HepG2 (cell line): Measurements from ENCODE around the gene OCLN. TPM values are rescaled to one million over a fixed set of nuclear protein-coding genes. Genes with fewer than 3 reads are reported as not detected.

ENCODE experiments used
- AGO1 ChIP-seq: fragments of 200-400 bp; formaldehyde crosslinking; IDR thresholded peaks from 2 replicates; pipeline ENCODE4 v1.6.1; 2017; ENCODE audit warnings: mild to moderate bottlenecking, low read depth, low read length, moderate library complexity; ENCODE audit not compliant: poor library complexity, severe bottlenecking
- AKAP8 ChIP-seq: sonication (generic); formaldehyde crosslinking; IDR thresholded peaks from 2 replicates; pipeline ENCODE4 v1.5.1; 2020; ENCODE audit warnings: mild to moderate bottlenecking, missing genetic modification reagents
- CENPX ChIP-seq: sonication (generic); formaldehyde crosslinking; IDR thresholded peaks from 2 replicates; pipeline ENCODE4 v1.9.0; 2021; ENCODE audit warnings: mild to moderate bottlenecking, missing genetic modification reagents, moderate library complexity
- E2F2 ChIP-seq: sonication (generic); formaldehyde crosslinking; IDR thresholded peaks from 2 replicates; pipeline ENCODE4 v1.4.0; 2020; ENCODE audit warnings: missing genetic modification reagents, borderline replicate concordance
- ESRRA ChIP-seq: sonication (generic); formaldehyde crosslinking; IDR thresholded peaks from 2 replicates; pipeline ENCODE4 v1.5.1; 2020; ENCODE audit warnings: mild to moderate bottlenecking, low read depth, missing genetic modification reagents
- FOSL1 ChIP-seq: sonication (generic); formaldehyde crosslinking; IDR thresholded peaks from 2 replicates; pipeline ENCODE4 v1.9.0; 2021; ENCODE audit warnings: missing genetic modification reagents, borderline replicate concordance
- FOXM1 ChIP-seq: sonication (generic); formaldehyde crosslinking; IDR thresholded peaks from 2 replicates; pipeline ENCODE4 v1.5.0; 2020; ENCODE audit warnings: missing genetic modification reagents
- FUBP1 ChIP-seq: sonication (generic); formaldehyde crosslinking; IDR thresholded peaks from 2 replicates; pipeline ENCODE4 v1.5.1; 2020; ENCODE audit warnings: missing genetic modification reagents, mild to moderate bottlenecking, borderline replicate concordance
- GFI1 ChIP-seq: sonication (generic); formaldehyde crosslinking; IDR thresholded peaks from 2 replicates; pipeline ENCODE4 v1.5.0; 2020; ENCODE audit warnings: missing genetic modification reagents, mild to moderate bottlenecking, borderline replicate concordance
- NFYB ChIP-seq: sonication (generic); formaldehyde crosslinking; IDR thresholded peaks from 2 replicates; pipeline ENCODE4 v1.4.0; 2020; ENCODE audit warnings: missing genetic modification reagents
- PAX8 ChIP-seq: sonication (generic); formaldehyde crosslinking; IDR thresholded peaks from 2 replicates; pipeline ENCODE4 v1.8.0; 2022; ENCODE audit warnings: mild to moderate bottlenecking, missing genetic modification reagents, borderline replicate concordance
- RXRB ChIP-seq: IDR thresholded peaks from 2 replicates; pipeline ENCODE4 v1.6.1; 2016; ENCODE audit warnings: borderline replicate concordance, missing genetic modification reagents, missing compliant biosample characterization
- SMARCE1 ChIP-seq: fragments of 450-650 bp; IDR thresholded peaks from 2 replicates; pipeline ENCODE4 v1.6.1; 2017; ENCODE audit warnings: borderline replicate concordance
- SMYD3 ChIP-seq: sonication (generic); formaldehyde crosslinking; IDR thresholded peaks from 2 replicates; pipeline ENCODE4 v1.8.1; 2023; ENCODE audit warnings: mild to moderate bottlenecking, missing genetic modification reagents
- SNAPC5 ChIP-seq: sonication (generic); formaldehyde crosslinking; IDR thresholded peaks from 2 replicates; pipeline ENCODE4 v1.8.1; 2023; ENCODE audit warnings: mild to moderate bottlenecking, missing genetic modification reagents, borderline replicate concordance
- TFDP2 ChIP-seq: sonication (generic); formaldehyde crosslinking; IDR thresholded peaks from 2 replicates; pipeline ENCODE4 v1.4.0; 2020; ENCODE audit warnings: missing genetic modification reagents
- TGIF2 ChIP-seq: IDR thresholded peaks from 2 replicates; pipeline ENCODE4 v1.6.1; 2016; ENCODE audit warnings: control low read depth, missing compliant biosample characterization
- WIZ ChIP-seq: sonication (generic); formaldehyde crosslinking; IDR thresholded peaks from 2 replicates; pipeline ENCODE4 v1.5.1; 2020; ENCODE audit warnings: mild to moderate bottlenecking, missing genetic modification reagents
- ZIK1 ChIP-seq: sonication (generic); formaldehyde crosslinking; IDR thresholded peaks from 2 replicates; pipeline ENCODE4 v1.5.0; 2020; ENCODE audit warnings: mild to moderate bottlenecking, low read depth, missing genetic modification reagents, borderline replicate concordance
- ZNF225 ChIP-seq: sonication (generic); formaldehyde crosslinking; IDR thresholded peaks from 2 replicates; pipeline ENCODE4 v1.4.0; 2020; ENCODE audit warnings: mild to moderate bottlenecking, missing genetic modification reagents
- ZNF256 ChIP-seq: sonication (generic); formaldehyde crosslinking; conservative IDR thresholded peaks from 2 replicates; pipeline ENCODE4 v1.4.0; 2020; ENCODE audit warnings: missing genetic modification reagents
- ZNF33B ChIP-seq: sonication (generic); formaldehyde crosslinking; IDR thresholded peaks from 2 replicates; pipeline ENCODE4 v1.5.1; 2020; ENCODE audit warnings: mild to moderate bottlenecking, missing genetic modification reagents
- ZNF468 ChIP-seq: sonication (generic); formaldehyde crosslinking; IDR thresholded peaks from 2 replicates; pipeline ENCODE4 v1.8.0; 2022; ENCODE audit warnings: mild to moderate bottlenecking, moderate library complexity, missing genetic modification reagents
- ZNF607 ChIP-seq: sonication (generic); formaldehyde crosslinking; IDR thresholded peaks from 2 replicates; pipeline ENCODE4 v1.5.1; 2020; ENCODE audit warnings: missing genetic modification reagents, mild to moderate bottlenecking, borderline replicate concordance
- ZNF7 ChIP-seq: IDR thresholded peaks from 2 replicates; pipeline ENCODE4 v1.6.1; 2016; ENCODE audit warnings: missing biosample characterization, missing genetic modification reagents
- ZNF83 ChIP-seq: sonication (generic); formaldehyde crosslinking; IDR thresholded peaks from 2 replicates; pipeline ENCODE4 v1.4.0; 2020; ENCODE audit warnings: missing genetic modification reagents, mild to moderate bottlenecking, borderline replicate concordance
- polyA plus RNA-seq, 8 experiments: library from polyadenylated mRNA; depleted of rRNA in 3 of 8; stranded (reverse) in 7 of 8; unstranded in 1 of 8; fragments of >200 nt; fragmentation: Illumina TruSeq in 4 of 8; extraction: Trizol in 4 of 8; gene quantifications; 2 replicates each; pipeline versions ENCODE4 v1.2.1 to v1.2.3, GENCODE V29; 2011 to 2016; ENCODE audit warnings: low read depth in 4 of 8, missing spikeins in 1 of 8, mixed read lengths in 1 of 8; ENCODE audit not compliant: insufficient read depth in 1 of 8
- total RNA-seq, 5 experiments: library from RNA; depleted of rRNA; stranded (reverse); fragments of >200 nt; fragmentation: Illumina TruSeq; extraction: Trizol; gene quantifications; 2 replicates each; pipeline ENCODE4 v1.2.3, GENCODE V29; 2016; ENCODE audit warnings: low read depth in 1 of 5

The OCLN gene
- total and polyA plus RNA-seq, 2 of the 13 experiments (the other 11 are each of a cell fraction or from before 2014, with no cell fraction given) = 24.1 to 34.8 TPM

GRCh38 chr5:69492391-69492922, at the start of gene OCLN (continued):
- TF ChIP-seq ZNF607 (peak; percentile 78; the same call in 1 of the 2 replicates), SMARCE1 (no peak), ZNF33B (CRISPR knock-in tag) (peak; percentile 47; the same call in 1 of the 2 replicates), AGO1 (no peak), FOXM1 (CRISPR knock-in tag) (no peak), FOSL1 (no peak), SMYD3 (CRISPR knock-in tag) (no peak), SNAPC5 (CRISPR knock-in tag) (no peak), AKAP8 (peak; percentile 28; the same call in 1 of the 2 replicates), ZNF225 (CRISPR knock-in tag) (no peak), TGIF2 (CRISPR knock-in tag) (peak; percentile 53; the same call in 1 of the 2 replicates), PAX8 (CRISPR knock-in tag) (no peak), ESRRA (peak; percentile 40; the same call in 1 of the 2 replicates), E2F2 (peak; percentile 57; the same call in 1 of the 2 replicates), ZIK1 (CRISPR knock-in tag) (peak; percentile 50; the same call in 1 of the 2 replicates), WIZ (CRISPR knock-in tag) (peak; percentile 35; the same call in 1 of the 2 replicates), GFI1 (CRISPR knock-in tag) (peak; percentile 57; the same call in 1 of the 2 replicates), ZNF256 (0 out of 2 replicates have a peak, but pooled peaks have one; percentile 8), NFYB (peak; percentile 13; the same call in 1 of the 2 replicates), ZNF83 (CRISPR knock-in tag) (no peak), RXRB (no peak; the same call in 1 of the 2 replicates), TFDP2 (peak; percentile 82), CENPX (CRISPR knock-in tag) (no peak), ZNF468 (CRISPR knock-in tag) (no peak), FUBP1 (CRISPR knock-in tag) (no peak), ZNF7 (CRISPR knock-in tag) (no peak)
